H9 (cell line): ENCODE measurements around the gene KCNMA1. TPM values are rescaled to one million over a fixed set of nuclear protein-coding genes. Genes with fewer than 3 reads are reported as not detected.

Source experiments
- DNase-seq: peaks from one replicate; pipeline ENCODE4 v3.0.0-alpha.2; 2017
- H2AFZ ChIP-seq: one replicate; pipeline ENCODE4 v1.6.1; 2013; ENCODE audit warnings: mild to moderate bottlenecking, low read length, control low read depth, moderate library complexity
- H2AK5ac ChIP-seq: 2 replicates; pipeline ENCODE4 v1.6.1; 2013; ENCODE audit warnings: low read length, control low read depth, mixed read lengths; ENCODE audit not compliant: insufficient read length
- H2BK120ac ChIP-seq: one replicate; pipeline ENCODE4 v1.6.1; 2013; ENCODE audit warnings: low read depth, mild to moderate bottlenecking, low read length, control low read depth, inconsistent platforms; ENCODE audit not compliant: poor library complexity, severe bottlenecking
- H2BK12ac ChIP-seq: 2 replicates; pipeline ENCODE4 v1.6.1; 2013; ENCODE audit warnings: low read length, control low read depth, mixed read lengths, low read depth; ENCODE audit not compliant: insufficient read length
- H2BK15ac ChIP-seq: 2 replicates; pipeline ENCODE4 v1.6.1; 2013; ENCODE audit warnings: low read depth, low read length, control low read depth
- H2BK20ac ChIP-seq: one replicate; pipeline ENCODE4 v1.6.1; 2013; ENCODE audit warnings: low read depth, mild to moderate bottlenecking, low read length, control low read depth, inconsistent platforms; ENCODE audit not compliant: poor library complexity, severe bottlenecking
- H2BK5ac ChIP-seq: 2 replicates; pipeline ENCODE4 v1.6.1; 2013; ENCODE audit warnings: low read length, control low read depth, mixed read lengths; ENCODE audit not compliant: insufficient read length
- H3K14ac ChIP-seq: 2 replicates; pipeline ENCODE4 v1.6.1; 2013; ENCODE audit warnings: low read length, control low read depth; ENCODE audit not compliant: insufficient read depth
- H3K18ac ChIP-seq: 2 replicates; pipeline ENCODE4 v1.6.1; 2013; ENCODE audit warnings: low read depth, mild to moderate bottlenecking, mixed read lengths, low read length, control low read depth; ENCODE audit not compliant: insufficient read length
- H3K23ac ChIP-seq: 2 replicates; pipeline ENCODE4 v1.6.1; 2013; ENCODE audit warnings: low read length, control low read depth, mixed read lengths, low read depth; ENCODE audit not compliant: insufficient read length
- H3K23me2 ChIP-seq: 2 replicates; pipeline ENCODE4 v1.6.1; 2013; ENCODE audit warnings: low read depth, mild to moderate bottlenecking, mixed read lengths, low read length, control low read depth; ENCODE audit not compliant: insufficient read length, poor library complexity, severe bottlenecking
- H3K27ac ChIP-seq: 2 replicates; pipeline ENCODE4 v1.5.1; 2013; ENCODE audit warnings: low read length, control low read depth, mixed read lengths, low read depth; ENCODE audit not compliant: insufficient read length
- H3K27me3 ChIP-seq: 2 replicates; pipeline ENCODE4 v1.6.1; 2013; ENCODE audit warnings: low read length, control low read depth, inconsistent platforms; ENCODE audit not compliant: insufficient read depth
- H3K4ac ChIP-seq: 2 replicates; pipeline ENCODE4 v1.6.1; 2013; ENCODE audit warnings: low read depth, mild to moderate bottlenecking, control low read depth, inconsistent platforms, low read length, moderate library complexity
- H3K4me1 ChIP-seq: 2 replicates; pipeline ENCODE4 v1.6.1; 2013; ENCODE audit warnings: low read length, control low read depth, inconsistent platforms; ENCODE audit not compliant: insufficient read depth
- H3K4me2 ChIP-seq: 2 replicates; pipeline ENCODE4 v1.6.1; 2013; ENCODE audit warnings: low read length, control low read depth, mixed read lengths; ENCODE audit not compliant: insufficient read length, insufficient read depth
- H3K56ac ChIP-seq: 2 replicates; pipeline ENCODE4 v1.6.1; 2013; ENCODE audit warnings: low read depth, mild to moderate bottlenecking, mixed read lengths, low read length, control low read depth; ENCODE audit not compliant: insufficient read length
- H3K79me1 ChIP-seq: 2 replicates; pipeline ENCODE4 v1.6.1; 2013; ENCODE audit warnings: low read depth, mild to moderate bottlenecking, moderate library complexity, low read length, control low read depth, inconsistent platforms; ENCODE audit not compliant: insufficient read depth, poor library complexity, severe bottlenecking
- H3K79me2 ChIP-seq: 2 replicates; pipeline ENCODE4 v1.6.1; 2013; ENCODE audit warnings: low read length, control low read depth, inconsistent platforms; ENCODE audit not compliant: insufficient read depth
- H3K9ac ChIP-seq: 2 replicates; pipeline ENCODE4 v1.6.1; 2013; ENCODE audit warnings: low read length, control low read depth, mixed read lengths; ENCODE audit not compliant: insufficient read length; ENCODE audit errors: extremely low read depth
- H3K9me3 ChIP-seq: one replicate; pipeline ENCODE4 v1.6.1; 2013; ENCODE audit warnings: low read depth, low read length, inconsistent platforms; ENCODE audit not compliant: control insufficient read depth
- H3T11ph ChIP-seq: one replicate; pipeline ENCODE4 v1.6.1; 2013; ENCODE audit warnings: mild to moderate bottlenecking, low read length, control low read depth, inconsistent platforms
- H4K20me1 ChIP-seq: one replicate; pipeline ENCODE4 v1.6.1; 2013; ENCODE audit not compliant: control insufficient read depth, insufficient read length, insufficient read depth
- H4K5ac ChIP-seq: 2 replicates; pipeline ENCODE4 v1.6.1; 2013; ENCODE audit warnings: low read depth, mild to moderate bottlenecking, mixed read lengths, low read length, control low read depth; ENCODE audit not compliant: insufficient read length
- H4K8ac ChIP-seq: replicated peaks from 2 replicates; pipeline ENCODE4 v1.6.1; 2013; ENCODE audit warnings: low read length, control low read depth, mixed read lengths, low read depth; ENCODE audit not compliant: insufficient read length
- H4K91ac ChIP-seq: 2 replicates; pipeline ENCODE4 v1.6.1; 2013; ENCODE audit warnings: low read depth, mild to moderate bottlenecking, moderate library complexity, mixed read lengths, low read length, control low read depth; ENCODE audit not compliant: insufficient read length
- H3K27ac Mint-ChIP-seq, 3 experiments: 2 replicates in 2 of 3; 3 replicates in 1 of 3; pipeline ENCODE4 v1.8.0; 2020 to 2021; ENCODE audit warnings: mixed read lengths in 3 of 3, mild to moderate bottlenecking in 1 of 3, moderate library complexity in 1 of 3
- H3K27me3 Mint-ChIP-seq: 2 replicates; pipeline ENCODE4 v1.8.0; 2021; ENCODE audit warnings: low read depth, mild to moderate bottlenecking, moderate library complexity, mixed read lengths
- H3K36me3 Mint-ChIP-seq, 3 experiments: 2 replicates in 2 of 3; 3 replicates in 1 of 3; pipeline ENCODE4 v1.8.0; 2020 to 2021; ENCODE audit warnings: low read depth in 3 of 3, mixed read lengths in 3 of 3; ENCODE audit not compliant: insufficient read depth in 1 of 3
- H3K4me1 Mint-ChIP-seq, 2 experiments: 2 replicates each; pipeline ENCODE4 v1.8.0; 2020; ENCODE audit warnings: mixed read lengths in 2 of 2
- H3K4me3 Mint-ChIP-seq, 2 experiments: 2 replicates in 1 of 2; 3 replicates in 1 of 2; pipeline ENCODE4 v1.8.0; 2020 to 2021; ENCODE audit warnings: mild to moderate bottlenecking in 2 of 2, mixed read lengths in 2 of 2, moderate library complexity in 1 of 2
- H3K9me3 Mint-ChIP-seq, 2 experiments: 2 replicates in 1 of 2; 3 replicates in 1 of 2; pipeline ENCODE4 v1.8.0; 2020; ENCODE audit warnings: mild to moderate bottlenecking in 2 of 2, mixed read lengths in 2 of 2, moderate library complexity in 1 of 2
- WGBS: extraction: QIAGEN DNeasy Blood & Tissue Kit; methylation state at CpG from one replicate; pipeline ENCODE4 v1.1.7; 2013; ENCODE audit warnings: missing lambda C conversion rate, low lambda C conversion rate, mixed read lengths; ENCODE audit not compliant: insufficient read length; ENCODE audit errors: extremely low coverage; 5-methylcytosine and 5-hydroxymethylcytosine counted together
- total RNA-seq: library from RNA; stranded (reverse); gene quantifications from 2 replicates; pipeline ENCODE4 v1.2.1, GENCODE V29; 2021
- TF ChIP-seq, protein P1 (sequence below): fragments of 200-600 bp; sonication (generic); conservative IDR thresholded peaks from 3 replicates; pipeline ENCODE4 v1.8.0; 2021; ENCODE audit warnings: antibody characterized with exemption, mild to moderate bottlenecking

The KCNMA1 gene
- total RNA-seq, 1 experiment from 2014 or later, result 2.0 TPM

DNA sequence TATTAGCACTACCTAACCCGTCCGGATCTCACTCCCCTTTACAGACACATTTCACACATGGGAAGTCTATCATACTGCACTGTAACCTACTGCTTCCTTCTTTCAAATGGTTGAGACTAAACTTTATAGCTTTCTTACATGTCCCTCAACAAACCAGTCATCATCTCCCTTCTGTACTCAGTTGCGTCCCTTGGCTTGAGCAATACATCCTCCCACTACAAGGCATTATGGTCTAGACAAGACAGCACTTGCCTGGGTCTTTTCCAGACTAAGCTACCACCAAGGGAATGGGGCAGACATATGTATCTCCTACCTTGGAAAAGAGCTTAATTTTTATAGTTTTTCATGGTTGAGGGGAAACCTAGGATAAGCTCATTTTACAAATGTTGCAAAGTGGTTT lies 575.2 kb downstream of the KCNMA1 start:
- Histone ChIP-seq H4K20me1 (no peaks in the 10 kb centered on the region), H3K23me2 (no peaks in the 10 kb centered on the region), H3K4me1 (0 out of 2 replicates have a peak, but pooled peaks cover 3% of the 10 kb centered on the region), H3K14ac (no peak overlapping the region), H2BK15ac (no peak overlapping the region), H4K91ac (no peak overlapping the region), H2BK20ac (no peak overlapping the region), H3K18ac (no peak overlapping the region), H2BK12ac (no peak overlapping the region), H4K8ac (no peak overlapping the region), H3K23ac (no peak overlapping the region), H2AFZ (no peak overlapping the region), H3K9me3 (no peaks in the 10 kb centered on the region), H3K27ac (no peak overlapping the region), H3K4ac (no peak overlapping the region), H3T11ph (no peak overlapping the region), H2AK5ac (no peak overlapping the region), H3K56ac (no peak overlapping the region), H3K4me2 (no peak overlapping the region), H3K27me3 (no peaks in the 10 kb centered on the region), H4K5ac (no peak overlapping the region), H3K79me2 (no peaks in the 10 kb centered on the region), H3K9ac (no peak overlapping the region), H2BK120ac (no peak overlapping the region), H2BK5ac (no peak overlapping the region), H3K79me1 (no peaks in the 10 kb centered on the region)
- TF ChIP-seq, protein P1, sequence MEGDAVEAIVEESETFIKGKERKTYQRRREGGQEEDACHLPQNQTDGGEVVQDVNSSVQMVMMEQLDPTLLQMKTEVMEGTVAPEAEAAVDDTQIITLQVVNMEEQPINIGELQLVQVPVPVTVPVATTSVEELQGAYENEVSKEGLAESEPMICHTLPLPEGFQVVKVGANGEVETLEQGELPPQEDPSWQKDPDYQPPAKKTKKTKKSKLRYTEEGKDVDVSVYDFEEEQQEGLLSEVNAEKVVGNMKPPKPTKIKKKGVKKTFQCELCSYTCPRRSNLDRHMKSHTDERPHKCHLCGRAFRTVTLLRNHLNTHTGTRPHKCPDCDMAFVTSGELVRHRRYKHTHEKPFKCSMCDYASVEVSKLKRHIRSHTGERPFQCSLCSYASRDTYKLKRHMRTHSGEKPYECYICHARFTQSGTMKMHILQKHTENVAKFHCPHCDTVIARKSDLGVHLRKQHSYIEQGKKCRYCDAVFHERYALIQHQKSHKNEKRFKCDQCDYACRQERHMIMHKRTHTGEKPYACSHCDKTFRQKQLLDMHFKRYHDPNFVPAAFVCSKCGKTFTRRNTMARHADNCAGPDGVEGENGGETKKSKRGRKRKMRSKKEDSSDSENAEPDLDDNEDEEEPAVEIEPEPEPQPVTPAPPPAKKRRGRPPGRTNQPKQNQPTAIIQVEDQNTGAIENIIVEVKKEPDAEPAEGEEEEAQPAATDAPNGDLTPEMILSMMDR, result no peak
- no peak overlapping the region for H3K27ac Mint-ChIP-seq
- no peak for DNase-seq
- no CpG with 5 or more reads among the region's 3 CpGs for WGBS
- H3K36me3 Mint-ChIP-seq, result no peaks in the 10 kb centered on the region
- no peaks in the 10 kb centered on the region for H3K27me3 Mint-ChIP-seq
- H3K9me3 Mint-ChIP-seq, result no peaks in the 10 kb centered on the region
- H3K4me1 Mint-ChIP-seq, result peaks cover 4 to 5% of the 10 kb centered on the region in 2 experiments
- H3K4me3 Mint-ChIP-seq, result no peak overlapping the region
